NT2/D1 (cell line): ENCODE results near the gene NFYC.

Source experiments
- DNase-seq: peaks from one replicate; pipeline ENCODE4 v3.0.0-alpha.2; 2011; ENCODE audit warnings: low read depth, low spot score
- H3K27me3 ChIP-seq: 2 replicates; pipeline ENCODE4 v1.6.0; 2011; ENCODE audit warnings: mild to moderate bottlenecking; ENCODE audit not compliant: insufficient read length, insufficient read depth
- H3K36me3 ChIP-seq: 2 replicates; pipeline ENCODE4 v1.6.1; 2011; ENCODE audit warnings: mild to moderate bottlenecking, low read length, mixed read lengths; ENCODE audit not compliant: insufficient read depth, insufficient read length
- H3K4me1 ChIP-seq: 2 replicates; pipeline ENCODE4 v1.5.1; 2011; ENCODE audit not compliant: insufficient read depth, insufficient read length
- H3K4me3 ChIP-seq: 2 replicates; pipeline ENCODE4 v1.5.1; 2011; ENCODE audit warnings: low read depth; ENCODE audit not compliant: insufficient read length
- H3K9ac ChIP-seq: 2 replicates; pipeline ENCODE4 v1.6.0; 2011; ENCODE audit warnings: low read depth; ENCODE audit not compliant: insufficient read length
- H3K9me3 ChIP-seq: 2 replicates; pipeline ENCODE4 v1.5.1; 2011; ENCODE audit warnings: mild to moderate bottlenecking, low read length; ENCODE audit not compliant: insufficient read depth
- SUZ12 ChIP-seq: IDR thresholded peaks from 2 replicates; pipeline ENCODE4 v1.6.1; 2011; ENCODE audit not compliant: insufficient read length, insufficient read depth; ENCODE audit errors: extremely low read depth
- YY1 ChIP-seq: IDR thresholded peaks from 2 replicates; pipeline ENCODE4 v1.6.1; 2011; ENCODE audit not compliant: insufficient read length, insufficient read depth
- ZNF274 ChIP-seq: IDR thresholded peaks from 2 replicates; pipeline ENCODE4 v1.6.1; 2011; ENCODE audit warnings: mild to moderate bottlenecking, low read depth, low read length

NFYC gene

GRCh38 chr1:40820251-40820797 lies 128.8 kb downstream of the NFYC start:
- H3K4me3 ChIP-seq = no peak overlapping the region
- H3K4me1 ChIP-seq = peaks cover 58% of the 10 kb centered on the region
- no peaks in the 10 kb centered on the region for H3K9me3 ChIP-seq
- no peak for TF ChIP-seq YY1
- TF ChIP-seq SUZ12 = no peak
- TF ChIP-seq ZNF274 = no peak
- H3K36me3 ChIP-seq = no peaks in the 10 kb centered on the region
- DNase-seq = peak; percentile 32
- peaks cover 31% of the 10 kb centered on the region for H3K27me3 ChIP-seq
- H3K9ac ChIP-seq = no peak overlapping the region
